Activated naive CD8-positive, alpha-beta T cell (primary cell): Measurements from ENCODE around the gene ADGRL3.
"Not testable (repeated sequence)": the region's sequence is repeated elsewhere in the genome, so short reads cannot be mapped to it uniquely, and the experiment has no call there.

ENCODE experiments used
- H3K27ac Mint-ChIP-seq: one replicate; pipeline ENCODE4 v1.8.0; 2021; ENCODE audit warnings: mixed read lengths
- H3K27me3 Mint-ChIP-seq: one replicate; pipeline ENCODE4 v1.8.0; 2021; ENCODE audit warnings: mixed read lengths
- H3K36me3 Mint-ChIP-seq: one replicate; pipeline ENCODE4 v1.8.0; 2021; ENCODE audit warnings: mixed read lengths
- H3K4me1 Mint-ChIP-seq: one replicate; pipeline ENCODE4 v1.8.0; 2021; ENCODE audit warnings: low read depth, mixed read lengths
- H3K4me3 Mint-ChIP-seq: one replicate; pipeline ENCODE4 v1.8.0; 2021; ENCODE audit warnings: mild to moderate bottlenecking, mixed read lengths
- H3K9me3 Mint-ChIP-seq: one replicate; pipeline ENCODE4 v1.8.0; 2021; ENCODE audit warnings: low read depth, mixed read lengths

The ADGRL3 gene

GRCh38 chr4:61320631-61321030, 120.5 kb downstream of the ADGRL3 start:
- H3K4me1 Mint-ChIP-seq: no peaks in the 10 kb centered on the region
- H3K4me3 Mint-ChIP-seq: no peak overlapping the region
- H3K9me3 Mint-ChIP-seq: peaks cover 21% of the 10 kb centered on the region
- H3K27ac Mint-ChIP-seq: no peak overlapping the region
- H3K36me3 Mint-ChIP-seq: no peaks in the 10 kb centered on the region
- H3K27me3 Mint-ChIP-seq: no peaks in the 10 kb centered on the region

- no peaks in the 10 kb centered on the region for H3K36me3 Mint-ChIP-seq
- no peaks in the 10 kb centered on the region for H3K4me1 Mint-ChIP-seq
- H3K27me3 Mint-ChIP-seq: no peaks in the 10 kb centered on the region
- no peak overlapping the region for H3K4me3 Mint-ChIP-seq
- peaks cover 8% of the 10 kb centered on the region for H3K9me3 Mint-ChIP-seq
- no peak overlapping the region for H3K27ac Mint-ChIP-seq
Measured at GRCh38 chr4:61332693-61333092, 132.6 kb downstream of the ADGRL3 start.

- no peak overlapping the region for H3K27ac Mint-ChIP-seq
- no peaks in the 10 kb centered on the region for H3K4me1 Mint-ChIP-seq
- H3K9me3 Mint-ChIP-seq: peaks cover 11% of the 10 kb centered on the region
- H3K27me3 Mint-ChIP-seq: no peaks in the 10 kb centered on the region
- no peaks in the 10 kb centered on the region for H3K36me3 Mint-ChIP-seq
- H3K4me3 Mint-ChIP-seq: no peak overlapping the region
Measured at GRCh38 chr4:61333490-61333889, 133.4 kb downstream of the ADGRL3 start.

- Mint-ChIP-seq H3K27me3 (no peaks in the 10 kb centered on the region), H3K36me3 (no peaks in the 10 kb centered on the region), H3K27ac (no peak overlapping the region), H3K4me3 (no peak overlapping the region), H3K9me3 (peaks cover 12% of the 10 kb centered on the region), H3K4me1 (no peaks in the 10 kb centered on the region)
Measured at GRCh38 chr4:61335241-61335763, 135.2 kb downstream of the ADGRL3 start.

- no peak overlapping the region for H3K27ac Mint-ChIP-seq
- H3K9me3 Mint-ChIP-seq: peaks cover 9% of the 10 kb centered on the region
- no peaks in the 10 kb centered on the region for H3K4me1 Mint-ChIP-seq
- H3K27me3 Mint-ChIP-seq: no peaks in the 10 kb centered on the region
- H3K4me3 Mint-ChIP-seq: no peak overlapping the region
- no peaks in the 10 kb centered on the region for H3K36me3 Mint-ChIP-seq
Measured at GRCh38 chr4:61336488-61336887, 136.4 kb downstream of the ADGRL3 start.

GRCh38 chr4:61336916-61337315, 136.8 kb downstream of the ADGRL3 start:
- Mint-ChIP-seq H3K4me1 (no peaks in the 10 kb centered on the region), H3K4me3 (no peak overlapping the region), H3K9me3 (peaks cover 9% of the 10 kb centered on the region), H3K27ac (no peak overlapping the region), H3K27me3 (no peaks in the 10 kb centered on the region), H3K36me3 (no peaks in the 10 kb centered on the region)

- no peak overlapping the region for H3K4me3 Mint-ChIP-seq
Measured at GRCh38 chr4:61342061-61342460, 141.9 kb downstream of the ADGRL3 start.

GRCh38 chr4:61350932-61351331, 150.8 kb downstream of the ADGRL3 start:
- peaks cover 13% of the 10 kb centered on the region for H3K9me3 Mint-ChIP-seq
- no peak overlapping the region for H3K27ac Mint-ChIP-seq
- H3K4me1 Mint-ChIP-seq: no peaks in the 10 kb centered on the region
- no peak overlapping the region for H3K4me3 Mint-ChIP-seq
- no peaks in the 10 kb centered on the region for H3K27me3 Mint-ChIP-seq
- H3K36me3 Mint-ChIP-seq: no peaks in the 10 kb centered on the region

More at GRCh38 chr4:61342061-61342460, 141.9 kb downstream of the ADGRL3 start:
- H3K4me1 Mint-ChIP-seq: no peaks in the 10 kb centered on the region
- no peak overlapping the region for H3K27ac Mint-ChIP-seq
- no peaks in the 10 kb centered on the region for H3K36me3 Mint-ChIP-seq
- H3K27me3 Mint-ChIP-seq: no peaks in the 10 kb centered on the region
- peaks cover 9% of the 10 kb centered on the region for H3K9me3 Mint-ChIP-seq

- Mint-ChIP-seq H3K27me3 (no peaks in the 10 kb centered on the region), H3K27ac (no peak overlapping the region), H3K36me3 (no peaks in the 10 kb centered on the region), H3K4me3 (no peak overlapping the region), H3K9me3 (peaks cover 6% of the 10 kb centered on the region), H3K4me1 (no peaks in the 10 kb centered on the region)
Measured at GRCh38 chr4:61356696-61357095, 156.6 kb downstream of the ADGRL3 start.

- no peaks in the 10 kb centered on the region for H3K36me3 Mint-ChIP-seq
- no peak overlapping the region for H3K27ac Mint-ChIP-seq
- H3K9me3 Mint-ChIP-seq: peaks cover 7% of the 10 kb centered on the region
- no peaks in the 10 kb centered on the region for H3K27me3 Mint-ChIP-seq
- H3K4me1 Mint-ChIP-seq: no peaks in the 10 kb centered on the region
- H3K4me3 Mint-ChIP-seq: no peak overlapping the region
Measured at GRCh38 chr4:61359301-61359700, 159.2 kb downstream of the ADGRL3 start.

GRCh38 chr4:61372817-61373216, 172.7 kb downstream of the ADGRL3 start:
- H3K36me3 Mint-ChIP-seq, H3K9me3 Mint-ChIP-seq, H3K4me3 Mint-ChIP-seq, H3K27ac Mint-ChIP-seq, H3K4me1 Mint-ChIP-seq, H3K27me3 Mint-ChIP-seq: not testable (repeated sequence)

GRCh38 chr4:61373901-61374440, 173.8 kb downstream of the ADGRL3 start:
- Mint-ChIP-seq H3K36me3 (no peaks in the 10 kb centered on the region), H3K4me1 (no peaks in the 10 kb centered on the region), H3K27ac (no peak overlapping the region), H3K4me3 (no peak overlapping the region), H3K27me3 (no peaks in the 10 kb centered on the region), H3K9me3 (peaks cover 2% of the 10 kb centered on the region)

GRCh38 chr4:61374447-61374891, 174.3 kb downstream of the ADGRL3 start:
- no peak overlapping the region for H3K4me3 Mint-ChIP-seq

GRCh38 chr4:61375301-61375700, 175.2 kb downstream of the ADGRL3 start:
- Mint-ChIP-seq H3K4me1 (no peaks in the 10 kb centered on the region), H3K4me3 (no peak overlapping the region), H3K27ac (no peak overlapping the region), H3K27me3 (no peaks in the 10 kb centered on the region), H3K9me3 (peaks cover 4% of the 10 kb centered on the region), H3K36me3 (no peaks in the 10 kb centered on the region)

More at GRCh38 chr4:61374447-61374891, 174.3 kb downstream of the ADGRL3 start:
- no peaks in the 10 kb centered on the region for H3K27me3 Mint-ChIP-seq
- peaks cover 4% of the 10 kb centered on the region for H3K9me3 Mint-ChIP-seq
- no peaks in the 10 kb centered on the region for H3K36me3 Mint-ChIP-seq
- no peaks in the 10 kb centered on the region for H3K4me1 Mint-ChIP-seq
- no peak overlapping the region for H3K27ac Mint-ChIP-seq

- Mint-ChIP-seq H3K27ac (no peak overlapping the region), H3K36me3 (no peaks in the 10 kb centered on the region), H3K9me3 (peaks cover 10% of the 10 kb centered on the region), H3K4me1 (no peaks in the 10 kb centered on the region), H3K4me3 (no peak overlapping the region), H3K27me3 (no peaks in the 10 kb centered on the region)
Measured at GRCh38 chr4:61376301-61376700, 176.2 kb downstream of the ADGRL3 start.

GRCh38 chr4:61379406-61379805, 179.3 kb downstream of the ADGRL3 start:
- no peaks in the 10 kb centered on the region for H3K36me3 Mint-ChIP-seq
- no peaks in the 10 kb centered on the region for H3K4me1 Mint-ChIP-seq
- H3K27me3 Mint-ChIP-seq: no peaks in the 10 kb centered on the region
- peaks cover 12% of the 10 kb centered on the region for H3K9me3 Mint-ChIP-seq
- no peak overlapping the region for H3K27ac Mint-ChIP-seq
- H3K4me3 Mint-ChIP-seq: no peak overlapping the region
